Activated gamma-delta T cell treated with Interleukin-2 at 50 U/mL for 16 hours (primary cell): Measurements from ENCODE around the gene ZNF669.

ENCODE experiments used
- DNase-seq: peaks from one replicate; pipeline ENCODE4 v3.0.0-alpha.2; 2020

ZNF669 gene

GRCh38 chr1:247110627-247111258, 6.6 kb upstream of the ZNF669 start:
- DNase-seq = no peak

GRCh38 chr1:247107694-247108093, 3.5 kb upstream of the ZNF669 start:
- no peak for DNase-seq

GRCh38 chr1:247105966-247106365, 1.8 kb upstream of the ZNF669 start:
- DNase-seq = no peak

GRCh38 chr1:247104965-247105364, 809 bp upstream of the ZNF669 start:
- no peak for DNase-seq

GRCh38 chr1:247102381-247102780, 1.8 kb downstream of the ZNF669 start:
- DNase-seq = no peak

- no peak for DNase-seq
These were observed 3.4 kb downstream of the ZNF669 start for GRCh38 chr1:247100676-247101279.

- DNase-seq = no peak
These were observed 7.2 kb downstream of the ZNF669 start for GRCh38 chr1:247096958-247097357.

GRCh38 chr1:247096544-247096943, 7.6 kb downstream of the ZNF669 start:
- DNase-seq = no peak

- DNase-seq = no peak
These were observed 8.0 kb downstream of the ZNF669 start for GRCh38 chr1:247096112-247096511.

- no peak for DNase-seq
These were observed 13.7 kb downstream of the ZNF669 start for GRCh38 chr1:247090455-247090854.

GRCh38 chr1:247089616-247090375, 14.4 kb downstream of the ZNF669 start:
- no peak for DNase-seq

GRCh38 chr1:247088967-247089366, 15.2 kb downstream of the ZNF669 start:
- DNase-seq = no peak

GRCh38 chr1:247087256-247087655, 16.9 kb downstream of the ZNF669 start:
- DNase-seq = no peak

- no peak for DNase-seq
These were observed 18.8 kb downstream of the ZNF669 start for GRCh38 chr1:247085310-247085709.

- DNase-seq = no peak
These were observed 19.4 kb downstream of the ZNF669 start for GRCh38 chr1:247084771-247085170.

- DNase-seq = no peak
These were observed 24.8 kb downstream of the ZNF669 start for GRCh38 chr1:247079141-247079874.

- peak; percentile 72 for DNase-seq
These were observed 25.7 kb downstream of the ZNF669 start, which contains the start of gene ZNF670 for GRCh38 chr1:247078258-247079140. TSS of gene ZNF670 (minus strand) at chr1:247078811. CDS start at chr1:247078596, 215 bp downstream.

GRCh38 chr1:247077876-247078257, 26.3 kb downstream of the ZNF669 start:
- no peak for DNase-seq

GRCh38 chr1:247077213-247077612, 26.9 kb downstream of the ZNF669 start:
- DNase-seq = no peak

- DNase-seq = no peak
These were observed 33.5 kb downstream of the ZNF669 start for GRCh38 chr1:247070645-247071044.

- no peak for DNase-seq
These were observed 39.9 kb downstream of the ZNF669 start for GRCh38 chr1:247064304-247064703.

GRCh38 chr1:247060771-247061170, 43.4 kb downstream of the ZNF669 start:
- no peak for DNase-seq
